Smooth muscle cell of the brain vasculature (primary cell): ENCODE data around the gene LPAR5.
"Not testable (repeated sequence)": the region's sequence is repeated elsewhere in the genome, so short reads cannot be mapped to it uniquely, and the experiment has no call there.

Experiments used
- DNase-seq: peaks from one replicate; pipeline ENCODE4 v3.0.0-alpha.2; 2012; ENCODE audit warnings: low read depth, low spot score

The LPAR5 gene

DNA sequence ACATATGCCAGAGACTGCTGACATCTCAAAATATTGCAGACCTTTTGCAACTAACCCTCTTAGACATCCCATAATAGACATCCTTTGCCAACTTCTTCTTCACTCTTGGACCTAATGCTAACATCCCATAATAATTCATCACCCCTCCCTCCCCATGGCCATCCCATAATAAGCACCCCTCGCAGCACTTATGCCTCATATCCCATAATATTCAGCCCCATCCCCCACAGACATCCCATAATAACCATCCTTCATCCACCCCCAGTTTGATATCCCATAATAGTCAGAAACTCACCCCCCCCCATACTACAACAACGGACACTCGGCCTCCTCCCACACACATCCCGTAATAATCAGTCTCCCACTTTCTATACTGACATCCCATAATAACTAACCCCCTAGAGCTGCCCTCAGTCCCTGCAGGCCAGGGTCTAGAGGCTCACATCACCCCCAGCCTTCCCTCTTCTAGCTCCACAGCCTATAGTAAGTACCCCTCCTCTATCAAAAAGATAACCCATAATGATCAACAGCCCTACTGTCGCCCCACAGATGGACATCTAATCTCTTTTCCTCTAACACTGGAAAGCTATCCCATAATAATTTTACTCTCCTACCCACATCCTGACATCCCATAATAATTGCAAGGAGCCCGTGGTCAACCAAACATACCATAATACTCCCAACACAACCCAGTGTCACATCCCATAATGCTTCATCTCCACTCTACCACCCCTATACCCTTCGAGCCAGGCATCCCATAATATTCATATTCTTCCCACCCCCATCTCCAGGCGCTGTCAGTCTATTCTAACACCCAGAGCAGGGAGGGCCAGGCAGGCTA is 27.8 kb downstream of the LPAR5 start:
- DNase-seq, result no peak

DNA sequence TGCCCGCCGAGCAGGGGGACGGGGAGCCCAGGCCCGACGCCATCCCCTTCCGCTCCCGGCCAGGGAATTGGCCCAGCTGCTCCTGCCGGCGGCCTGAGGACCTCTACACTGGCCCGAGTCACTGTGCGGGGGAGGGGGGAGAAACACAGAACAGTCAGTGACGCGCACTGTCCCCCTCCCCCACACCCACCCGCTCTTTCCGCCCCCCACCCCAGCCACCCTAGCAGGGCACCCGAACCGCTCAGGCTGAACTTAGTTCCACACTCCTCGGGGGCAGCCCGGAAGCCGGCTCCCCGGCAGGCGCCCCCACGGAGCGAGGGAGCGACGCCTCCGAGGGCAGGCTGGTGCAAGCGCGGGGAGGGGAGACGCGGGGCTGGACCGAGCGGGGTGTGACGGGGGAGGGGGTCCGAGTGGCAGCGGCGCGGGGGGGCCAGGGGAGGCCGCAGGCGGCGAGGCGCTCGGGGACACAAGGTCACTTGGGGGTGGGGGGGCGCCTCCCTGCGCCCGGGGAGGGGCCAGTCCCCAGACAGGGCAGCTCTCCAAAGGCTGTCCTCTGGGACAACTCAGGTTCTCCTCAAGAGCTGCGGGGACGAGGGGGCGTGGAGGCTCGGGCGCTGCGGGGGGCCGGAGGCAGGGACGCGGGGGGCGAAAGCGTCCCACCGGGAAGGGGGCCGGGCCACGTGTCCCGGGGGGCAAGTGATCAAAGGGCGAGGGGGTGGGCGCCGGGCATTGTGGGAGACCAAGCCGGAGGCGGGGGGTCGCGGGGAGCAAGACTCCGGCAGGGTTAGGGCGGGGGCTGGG is 29.2 kb downstream of the LPAR5 start:
- no peak for DNase-seq

GRCh38 chr12:6605421-6606330 is 30.1 kb downstream of the LPAR5 start:
- DNase-seq, result no peak

DNA sequence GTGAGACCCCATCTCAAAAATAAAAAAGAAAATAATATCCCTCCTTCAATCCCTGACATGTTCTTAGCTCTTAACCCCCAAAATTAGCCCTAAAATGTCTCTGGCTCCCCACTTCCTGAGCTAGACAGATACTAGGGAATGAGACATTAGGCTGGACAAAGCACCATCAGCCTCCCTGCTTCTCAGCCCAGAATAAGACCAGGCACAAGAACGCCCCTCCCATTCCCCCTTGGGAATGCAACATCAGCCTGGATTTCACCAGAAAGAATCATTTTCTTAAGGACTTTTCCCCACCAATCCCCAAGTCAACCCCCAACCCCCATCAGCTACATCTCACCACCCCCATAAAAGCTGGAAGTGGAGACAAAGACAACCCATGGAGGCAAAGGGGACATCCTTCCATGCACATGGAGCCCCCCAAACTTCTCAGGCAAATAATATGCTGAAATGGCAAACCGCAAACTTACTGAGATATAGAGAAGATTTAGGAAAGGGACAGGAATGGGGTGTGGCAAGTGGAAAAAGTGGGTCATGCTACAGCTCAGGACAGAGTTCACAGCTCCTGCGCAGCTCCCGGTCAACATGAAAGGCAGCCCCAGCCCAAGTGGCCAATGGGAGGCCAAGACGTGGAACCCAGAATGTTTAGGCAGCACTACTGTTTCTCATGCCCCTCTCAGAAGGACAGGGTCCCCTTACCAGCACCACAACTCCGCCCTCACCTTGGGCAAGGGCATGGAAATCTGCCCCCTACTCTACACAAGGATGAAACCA is 31.3 kb downstream of the LPAR5 start:
- DNase-seq, result no peak

DNA sequence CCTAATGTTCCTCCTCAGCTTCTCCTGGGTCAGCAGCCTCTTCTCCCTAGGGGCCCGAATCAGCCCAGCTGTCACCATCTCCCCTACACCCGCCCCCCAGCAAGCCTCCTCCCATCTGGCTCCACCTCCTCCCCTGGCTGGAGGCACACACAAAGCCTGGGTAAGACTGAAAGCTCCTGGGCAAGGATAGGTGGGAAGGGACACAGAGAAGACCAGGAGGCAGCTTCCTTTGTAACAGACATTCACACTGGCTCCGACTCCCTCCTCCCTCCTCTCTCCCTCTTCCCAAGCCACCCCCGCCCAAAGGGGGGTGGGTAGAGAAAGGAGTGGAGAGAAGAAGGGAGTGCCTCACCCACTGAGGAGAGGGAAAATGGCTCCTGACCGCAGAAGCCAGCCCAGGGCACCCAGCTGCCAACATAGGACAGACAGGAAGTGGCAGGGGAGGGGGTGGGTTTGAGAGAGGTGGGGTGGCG is 32.6 kb downstream of the LPAR5 start:
- no peak for DNase-seq

DNA sequence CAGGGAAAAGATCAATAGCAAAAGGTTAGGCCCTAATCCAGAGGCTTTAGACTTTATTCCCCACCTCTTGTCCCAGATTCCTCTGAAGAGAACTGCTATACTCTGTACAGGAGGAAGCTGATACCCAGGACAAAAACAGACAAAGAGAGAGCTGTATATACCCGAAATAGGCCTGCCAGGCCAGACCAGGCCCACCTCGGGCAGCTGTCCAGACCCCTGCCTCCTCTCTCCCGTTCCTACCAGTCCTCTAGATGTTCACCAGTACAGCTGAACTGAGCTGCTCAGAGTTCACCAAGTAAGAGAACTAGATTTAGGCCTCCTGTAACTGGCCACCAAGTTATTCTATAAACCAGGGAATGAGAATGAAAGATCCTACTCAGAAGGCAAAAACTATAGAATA is 33.2 kb downstream of the LPAR5 start:
- DNase-seq, result no peak

GRCh38 chr12:6595673-6596072 is 40.1 kb downstream of the LPAR5 start:
- not testable (repeated sequence) for DNase-seq

DNA sequence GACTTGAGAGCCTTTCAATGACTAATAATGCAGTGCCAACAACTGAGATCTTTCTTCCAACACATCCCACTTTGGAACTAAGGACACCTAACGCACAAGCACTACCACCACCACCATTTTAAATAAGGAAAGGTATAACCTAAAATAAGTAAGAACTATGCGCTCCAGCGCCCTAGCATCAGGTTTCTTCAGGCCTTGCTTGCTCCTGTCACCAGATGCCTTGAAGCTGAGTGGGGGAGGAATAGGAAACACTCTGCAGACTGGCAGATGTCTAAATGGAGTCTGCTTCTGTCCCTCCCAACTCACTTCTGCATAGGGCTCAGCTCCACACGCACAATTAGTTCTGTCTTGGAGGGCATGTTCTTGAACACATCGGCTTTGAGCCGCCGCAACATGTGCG is 43.7 kb downstream of the LPAR5 start:
- no peak for DNase-seq

DNA sequence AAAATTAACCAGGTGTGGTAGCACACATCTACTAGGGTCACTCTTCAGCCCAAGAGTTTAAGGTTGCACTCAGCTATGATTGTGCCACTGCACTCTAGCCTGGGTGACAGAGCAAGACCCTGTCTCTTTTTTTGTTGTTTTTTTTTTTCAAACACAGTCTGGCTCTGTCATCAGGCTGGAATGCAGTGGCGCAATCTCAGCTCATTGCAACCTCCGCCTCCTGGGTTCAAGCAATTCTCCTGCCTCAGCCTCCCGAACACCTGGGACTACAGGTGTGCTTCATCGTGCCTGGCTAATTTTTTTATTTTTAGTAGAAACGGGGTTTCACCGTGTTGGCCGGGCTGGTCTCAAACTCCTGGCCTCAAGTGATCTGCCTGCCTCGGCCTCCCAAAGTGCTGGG is 49.2 kb downstream of the LPAR5 start:
- DNase-seq, result not testable (repeated sequence)

GRCh38 chr12:6584293-6584692 is 51.5 kb downstream of the LPAR5 start:
- DNase-seq, result no peak

DNA sequence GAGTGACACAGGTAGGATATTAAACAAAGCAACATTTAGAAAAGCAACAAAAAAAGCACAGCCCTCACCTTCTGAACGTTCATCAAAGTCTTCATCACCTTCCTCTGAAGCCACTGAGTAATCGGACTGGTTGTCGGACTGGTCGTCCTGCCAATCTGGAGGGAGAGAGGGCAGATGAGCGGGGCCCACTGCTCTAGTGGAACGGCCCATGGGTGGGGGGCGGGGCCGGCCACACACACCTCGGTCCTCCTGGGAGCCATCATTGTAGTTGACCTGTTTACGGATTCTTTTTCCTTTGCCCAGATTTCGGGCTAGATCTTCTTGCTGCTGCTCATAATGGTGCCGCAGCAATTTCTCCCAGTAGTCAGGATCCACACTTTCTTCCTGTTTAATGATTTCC is 52.8 kb downstream of the LPAR5 start:
- no peak for DNase-seq

- no peak for DNase-seq
Measured at GRCh38 chr12:6582196-6582595, 53.6 kb downstream of the LPAR5 start.

DNA sequence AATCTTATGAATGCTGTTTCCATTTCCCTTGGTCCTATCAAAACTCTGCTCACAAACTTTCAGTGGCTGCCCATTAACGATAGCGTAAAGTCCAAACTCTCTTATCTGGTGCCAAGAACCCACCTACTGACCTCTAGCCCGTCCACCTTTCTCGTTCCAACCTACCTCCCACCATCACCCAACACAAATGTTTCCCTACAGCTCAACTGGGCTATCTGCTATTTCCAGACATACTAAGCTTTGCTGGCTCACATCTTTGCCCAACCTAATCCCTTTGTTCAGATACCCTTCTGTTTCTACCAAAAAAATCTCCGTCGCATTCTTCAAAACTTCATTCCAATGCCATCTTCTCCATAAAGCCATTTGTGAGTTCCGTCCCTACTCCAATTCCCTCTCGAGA is 60.1 kb downstream of the LPAR5 start:
- no peak for DNase-seq

DNA sequence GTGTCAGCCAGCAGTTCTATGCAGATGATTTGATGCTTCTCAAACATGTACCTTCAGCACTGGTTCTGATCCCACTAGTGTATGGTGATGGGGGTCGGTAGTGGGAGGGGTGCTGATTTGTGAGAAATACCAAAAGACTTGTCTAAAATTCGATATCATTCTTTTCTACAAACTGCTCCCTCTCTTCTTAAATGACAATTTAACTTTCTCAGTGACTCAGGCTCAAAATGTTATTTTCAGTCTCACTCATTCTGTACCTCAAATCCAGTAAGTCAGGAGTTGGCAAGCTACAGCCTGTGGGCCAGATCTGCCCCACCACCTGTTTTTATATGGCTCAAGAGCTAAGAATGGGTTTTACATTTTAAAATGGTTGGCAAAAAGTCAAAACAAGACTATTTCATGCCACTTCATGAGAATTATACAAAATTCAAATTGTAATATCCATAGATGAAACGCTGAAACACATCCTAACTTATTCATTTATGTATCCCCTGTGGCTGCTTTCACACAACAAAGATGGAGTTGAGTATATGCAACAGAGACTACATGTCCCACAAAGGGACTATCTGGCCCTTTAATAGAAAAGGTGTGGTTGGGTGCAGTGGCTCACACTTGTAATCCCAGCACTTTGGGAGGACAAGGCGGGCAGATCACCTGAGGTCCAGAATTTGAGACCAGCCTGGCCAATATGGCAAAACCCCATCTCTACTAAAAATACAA is 61.0 kb downstream of the LPAR5 start:
- DNase-seq, result no peak

DNA sequence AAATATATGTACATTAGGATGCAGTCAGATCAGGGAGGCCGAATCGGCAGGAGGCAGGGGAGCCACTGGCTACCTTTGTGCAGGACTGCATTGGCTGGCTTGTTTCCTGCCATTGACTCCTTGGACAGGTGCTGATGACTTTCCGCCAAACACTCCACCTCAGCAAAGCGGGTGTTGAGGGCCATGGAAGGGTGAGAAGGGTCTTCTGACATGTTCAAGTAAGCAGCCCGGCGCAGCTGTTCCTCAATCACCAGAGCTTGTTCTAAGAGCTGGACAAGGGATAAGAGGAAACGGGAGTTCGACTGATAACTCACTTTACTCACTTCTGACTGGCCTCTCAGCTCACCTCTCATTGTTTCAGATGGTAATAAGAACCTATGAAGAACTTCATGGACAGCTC is 62.8 kb downstream of the LPAR5 start:
- DNase-seq, result no peak

DNA sequence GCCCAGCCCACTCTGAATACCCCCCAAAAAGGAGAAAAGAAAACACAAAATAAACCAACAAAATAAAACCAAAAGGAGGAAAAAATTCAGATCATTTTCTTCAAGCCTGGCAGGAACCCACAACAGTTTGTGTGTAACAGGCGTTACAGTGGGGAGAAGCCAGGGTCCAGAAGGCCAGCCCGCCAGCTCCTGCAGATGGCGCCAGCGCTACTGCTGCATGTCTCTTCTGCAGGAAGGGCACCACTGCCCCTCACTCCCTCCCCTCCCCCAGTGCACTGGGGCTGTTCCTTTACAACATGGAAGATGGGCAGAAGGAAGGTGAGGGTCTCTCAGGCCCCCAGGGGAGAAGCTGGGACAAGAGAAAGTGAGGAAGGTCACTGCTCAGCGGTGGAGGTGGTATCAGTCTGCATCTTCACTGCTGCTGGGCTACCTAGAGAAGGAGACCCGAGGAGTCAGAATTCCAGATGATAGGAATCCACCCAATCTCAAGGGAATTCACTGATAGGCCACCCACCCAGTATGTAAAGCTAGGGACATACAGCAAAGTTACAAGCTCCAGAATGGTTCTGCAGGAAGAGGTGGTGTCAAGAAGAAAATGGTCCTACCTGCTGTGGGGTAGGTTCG is 65.4 kb downstream of the LPAR5 start:
- DNase-seq, result no peak

GRCh38 chr12:6569786-6570185 is 66.0 kb downstream of the LPAR5 start:
- no peak for DNase-seq

GRCh38 chr12:6569312-6569711 is 66.4 kb downstream of the LPAR5 start:
- no peak for DNase-seq
